Activated CD4-positive, alpha-beta T cell treated with anti-CD3 and anti-CD28 coated beads for 36 hours (primary cell): ENCODE data around the gene TUBB1. TPM values are rescaled to one million over a fixed set of nuclear protein-coding genes. Genes with fewer than 3 reads are reported as not detected.
A peak's percentile ranks its signal among the peaks of the same experiment; 100 is the strongest.

Experiments
- ATAC-seq: fragments of 200-7000 bp; cut with Tn5 transposase; one replicate; pipeline ENCODE4 v1.10.0; 2021; ENCODE audit warnings: mild to moderate bottlenecking, moderate library complexity
- CTCF ChIA-PET: fragments of 350-600 bp; sonication (Branson Sonifier 250); formaldehyde crosslinking; loops from one replicate; lab custom pipeline; 2021; ENCODE audit warnings: antibody characterized with exemption; lab: Charles Lee
- POLR2A ChIA-PET: fragments of 350-600 bp; sonication (Branson Sonifier 250); formaldehyde crosslinking; loops from one replicate; lab custom pipeline; 2021; ENCODE audit warnings: antibody characterized with exemption, inconsistent platforms; lab: Charles Lee
- DNase-seq: peaks from one replicate; pipeline ENCODE4 v3.0.0-alpha.2; 2020
- H3K27ac Mint-ChIP-seq: one replicate; pipeline ENCODE4 v1.8.0; 2021; ENCODE audit warnings: mixed read lengths
- H3K27me3 Mint-ChIP-seq: one replicate; pipeline ENCODE4 v1.8.0; 2021; ENCODE audit warnings: mixed read lengths
- H3K36me3 Mint-ChIP-seq: one replicate; pipeline ENCODE4 v1.8.0; 2021; ENCODE audit warnings: low read depth, mixed read lengths
- H3K4me1 Mint-ChIP-seq: one replicate; pipeline ENCODE4 v1.8.0; 2021; ENCODE audit warnings: mixed read lengths
- H3K4me3 Mint-ChIP-seq: one replicate; pipeline ENCODE4 v1.8.0; 2021; ENCODE audit warnings: mild to moderate bottlenecking, moderate library complexity, mixed read lengths
- H3K9me3 Mint-ChIP-seq: one replicate; pipeline ENCODE4 v1.8.0; 2021; ENCODE audit warnings: low read depth, mixed read lengths
- intact Hi-C, 2 experiments: fragments of 100-400 bp; cut with DNase I in 1 of 2; cut with micrococcal nuclease in 1 of 2; formaldehyde crosslinking; loops; one replicate each; pipeline versions ENCODE4 v1.14.2 to v1.15.1; 2022 to 2024; cut with DNase I, micrococcal nuclease
- total RNA-seq, 2 experiments: library from RNA; stranded (reverse); gene quantifications; one replicate each; pipeline ENCODE4 v1.2.3, GENCODE V29; 2021

Gene TUBB1
- not detected for total RNA-seq

DNA sequence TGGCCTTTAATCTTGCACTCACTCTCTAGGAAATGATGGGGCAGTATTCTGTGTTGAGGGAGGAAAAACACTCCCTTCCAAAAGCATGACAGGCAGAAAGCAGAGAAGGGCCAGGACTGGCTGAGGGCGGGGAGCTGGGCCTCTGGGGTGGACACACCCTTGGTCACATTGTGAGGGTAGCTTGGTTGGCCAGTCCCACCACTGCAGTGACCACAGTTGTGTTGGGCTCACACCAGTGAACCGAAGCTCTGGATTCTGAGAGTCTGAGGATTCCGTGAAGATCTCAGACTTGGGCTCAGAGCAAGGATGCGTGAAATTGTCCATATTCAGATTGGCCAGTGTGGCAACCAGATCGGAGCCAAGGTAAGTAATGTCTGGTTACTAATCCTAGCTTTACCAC, at the start of gene TUBB1:
Gene TUBB1, plus strand, starts transcription at position 213 of the 400 bp plus-strand sequence. Its CDS starts 94 bp downstream, at position 307.
- H3K4me3 Mint-ChIP-seq: no peak within 1 kb of the TSS
- DNase-seq: no peak
- ChIA-PET CTCF (interaction anchor here (0.6 to 0.7 kb wide), 3 partner anchors 35 to 436 kb away, joined by 3 to 4 read pairs (median 3); no protein-coding TSS in a partner anchor), POLR2A (interaction anchor here (0.6 kb wide), 1 partner anchor 163 kb away, joined by 7 read pairs; no protein-coding TSS in a partner anchor)
- H3K4me1 Mint-ChIP-seq: peaks cover 36% of the 10 kb centered on the region
- H3K27ac Mint-ChIP-seq: no peak within 1 kb of the TSS
- H3K27me3 Mint-ChIP-seq: no peaks in the 10 kb centered on the region
- no peak for ATAC-seq
- H3K36me3 Mint-ChIP-seq: peaks cover 6% of the 10 kb centered on the region
- H3K9me3 Mint-ChIP-seq: no peaks in the 10 kb centered on the region
- intact Hi-C loops: no loop called here

DNA sequence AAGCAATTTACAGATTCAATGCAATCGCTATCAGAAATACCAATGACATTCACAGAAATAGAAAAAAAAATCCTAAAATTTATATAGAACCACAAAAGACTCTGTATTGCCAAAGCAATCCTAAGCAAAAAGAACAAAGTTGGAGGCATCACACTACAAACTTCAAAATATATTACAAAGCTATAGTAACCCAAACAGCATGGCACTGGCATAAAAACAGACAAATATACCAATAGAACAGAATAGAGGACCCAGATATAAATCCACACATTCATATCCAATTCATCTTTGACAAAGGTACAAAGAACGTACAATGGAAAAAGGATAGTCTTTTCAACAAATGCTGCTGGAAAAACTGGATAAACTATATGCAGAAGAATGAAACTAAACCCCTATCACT, 49.8 kb upstream of the TUBB1 start:
- no peaks in the 10 kb centered on the region for H3K36me3 Mint-ChIP-seq
- ATAC-seq: no peak
- H3K9me3 Mint-ChIP-seq: peaks cover 2% of the 10 kb centered on the region
- CTCF ChIA-PET: interaction anchor here (1.3 kb wide), 1 partner anchor 12 kb away, joined by 3 read pairs; no protein-coding TSS in a partner anchor
- no peak overlapping the region for H3K27ac Mint-ChIP-seq
- POLR2A ChIA-PET: interaction anchor here (0.7 kb wide), 1 partner anchor 237 kb away, joined by 6 read pairs; no protein-coding TSS in a partner anchor
- DNase-seq: no peak
- no peak overlapping the region for H3K4me3 Mint-ChIP-seq
- intact Hi-C loops: no loop called here
- no peaks in the 10 kb centered on the region for H3K27me3 Mint-ChIP-seq
- no peaks in the 10 kb centered on the region for H3K4me1 Mint-ChIP-seq

DNA sequence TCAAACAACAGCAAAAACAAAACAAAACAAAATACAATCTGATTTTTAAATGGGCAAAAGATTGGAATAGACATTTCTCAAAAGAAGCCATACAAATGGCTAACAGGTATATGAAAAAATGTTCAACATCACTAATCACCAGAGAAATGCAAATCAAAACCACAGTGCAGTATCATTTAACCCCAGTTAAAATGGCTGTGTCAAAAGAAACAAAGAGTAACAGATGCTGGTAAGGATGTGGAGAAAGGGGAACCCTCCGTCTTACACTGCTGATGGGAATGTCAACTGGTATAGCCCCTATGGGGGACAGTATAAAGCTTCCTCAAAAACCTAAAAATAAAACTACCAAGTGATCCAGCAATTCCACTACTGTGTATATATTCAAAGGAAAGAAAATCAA, 49.1 kb upstream of the TUBB1 start:
- CTCF ChIA-PET: interaction anchor here (1.3 kb wide), 1 partner anchor 13 kb away, joined by 3 read pairs; no protein-coding TSS in a partner anchor

DNA sequence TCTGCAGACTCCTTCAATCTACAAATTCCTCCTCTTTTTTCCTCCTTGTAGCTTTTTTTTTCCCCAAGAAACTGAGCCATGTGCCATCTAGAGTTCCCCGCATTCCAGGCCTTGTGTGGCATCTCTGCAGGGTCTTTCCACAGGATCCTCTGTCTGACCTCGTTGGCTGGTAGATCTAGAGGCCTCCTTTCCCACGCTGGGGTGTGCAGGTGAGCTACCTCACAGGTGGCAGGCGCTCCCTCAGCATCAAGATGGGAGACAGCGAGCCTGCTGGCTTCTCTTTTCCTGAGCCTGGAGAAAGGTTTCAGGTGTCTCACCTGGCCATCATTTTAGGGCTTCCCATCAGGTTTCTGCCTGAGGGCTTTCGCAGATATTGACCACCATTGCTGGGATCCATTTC, 47.8 kb upstream of the TUBB1 start:
- intact Hi-C loops: no loop called here
- peaks cover 7% of the 10 kb centered on the region for H3K9me3 Mint-ChIP-seq
- ATAC-seq: no peak
- no peaks in the 10 kb centered on the region for H3K27me3 Mint-ChIP-seq
- no peak overlapping the region for H3K4me3 Mint-ChIP-seq
- ChIA-PET POLR2A (interaction anchor here (0.6 to 0.7 kb wide), 2 partner anchors 39 to 105 kb away, joined by 3 to 6 read pairs; no protein-coding TSS in a partner anchor), CTCF (interaction anchor here (0.6 to 0.9 kb wide), 3 partner anchors 68 to 198 kb away, joined by 3 to 4 read pairs (median 4); no protein-coding TSS in a partner anchor)
- DNase-seq: no peak
- no peak overlapping the region for H3K27ac Mint-ChIP-seq
- H3K36me3 Mint-ChIP-seq: no peaks in the 10 kb centered on the region
- H3K4me1 Mint-ChIP-seq: no peaks in the 10 kb centered on the region

More for the DNA sequence above, 49.1 kb upstream of the TUBB1 start:
- H3K9me3 Mint-ChIP-seq: peaks cover 2% of the 10 kb centered on the region
- intact Hi-C loops: no loop called here
- no peak for DNase-seq
- no peaks in the 10 kb centered on the region for H3K27me3 Mint-ChIP-seq
- ATAC-seq: no peak
- POLR2A ChIA-PET: interaction anchor here (0.7 kb wide), 1 partner anchor 236 kb away, joined by 6 read pairs; no protein-coding TSS in a partner anchor
- H3K27ac Mint-ChIP-seq: no peak overlapping the region
- no peaks in the 10 kb centered on the region for H3K4me1 Mint-ChIP-seq
- no peaks in the 10 kb centered on the region for H3K36me3 Mint-ChIP-seq
- H3K4me3 Mint-ChIP-seq: no peak overlapping the region

DNA sequence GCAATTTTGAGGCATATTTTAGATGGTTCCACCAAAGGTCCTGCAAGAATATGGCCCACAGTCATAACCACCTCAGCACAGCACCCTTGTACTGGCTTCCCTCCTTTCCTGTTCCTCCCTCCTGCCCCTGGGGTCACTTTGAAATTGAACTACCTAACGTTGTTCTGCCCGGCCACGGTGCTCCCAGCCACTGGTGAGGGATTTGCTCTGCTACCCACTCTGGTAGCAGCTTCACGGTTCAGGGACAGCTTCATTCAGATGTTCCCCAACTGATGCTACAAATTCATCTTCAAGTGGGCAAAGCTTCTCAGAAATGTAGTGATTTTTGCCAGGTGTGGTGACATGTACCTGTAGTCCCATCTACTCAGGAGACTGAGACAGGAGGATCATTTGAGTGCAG, 46.0 kb upstream of the TUBB1 start:
- peaks cover 7% of the 10 kb centered on the region for H3K9me3 Mint-ChIP-seq
- CTCF ChIA-PET: no interaction called here
- POLR2A ChIA-PET: no interaction called here
- no peak overlapping the region for H3K4me3 Mint-ChIP-seq
- no peak overlapping the region for H3K27ac Mint-ChIP-seq
- no peaks in the 10 kb centered on the region for H3K36me3 Mint-ChIP-seq
- DNase-seq (no peak), ATAC-seq (no peak)
- no peaks in the 10 kb centered on the region for H3K27me3 Mint-ChIP-seq
- intact Hi-C loops: no loop called here
- no peaks in the 10 kb centered on the region for H3K4me1 Mint-ChIP-seq

DNA sequence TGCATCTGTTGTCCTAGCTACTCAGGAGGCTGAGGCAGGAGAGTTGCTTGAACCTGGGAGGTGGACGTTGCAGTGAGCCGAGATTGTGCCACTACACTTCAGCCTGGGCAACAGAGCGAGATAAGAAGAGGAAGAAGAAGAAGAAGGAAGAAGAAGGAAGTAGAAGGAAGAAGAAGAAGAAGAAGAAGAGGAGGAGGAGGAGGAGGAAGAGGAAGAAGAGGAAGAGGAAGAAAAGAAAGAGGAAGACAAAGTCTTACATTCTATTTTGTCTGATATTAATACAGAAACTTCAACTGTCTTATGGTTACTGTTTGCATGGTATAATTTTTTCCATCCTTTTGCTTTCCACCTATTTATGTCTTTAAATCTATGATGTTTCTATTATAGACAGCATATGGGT, 45.4 kb upstream of the TUBB1 start:
- intact Hi-C loops: no loop called here
- ChIA-PET CTCF (no interaction called here), POLR2A (no interaction called here)
- Mint-ChIP-seq H3K36me3 (no peaks in the 10 kb centered on the region), H3K4me3 (no peak overlapping the region), H3K27me3 (no peaks in the 10 kb centered on the region), H3K9me3 (peaks cover 7% of the 10 kb centered on the region), H3K27ac (no peak overlapping the region), H3K4me1 (no peaks in the 10 kb centered on the region)
- ATAC-seq (no peak), DNase-seq (no peak)

DNA sequence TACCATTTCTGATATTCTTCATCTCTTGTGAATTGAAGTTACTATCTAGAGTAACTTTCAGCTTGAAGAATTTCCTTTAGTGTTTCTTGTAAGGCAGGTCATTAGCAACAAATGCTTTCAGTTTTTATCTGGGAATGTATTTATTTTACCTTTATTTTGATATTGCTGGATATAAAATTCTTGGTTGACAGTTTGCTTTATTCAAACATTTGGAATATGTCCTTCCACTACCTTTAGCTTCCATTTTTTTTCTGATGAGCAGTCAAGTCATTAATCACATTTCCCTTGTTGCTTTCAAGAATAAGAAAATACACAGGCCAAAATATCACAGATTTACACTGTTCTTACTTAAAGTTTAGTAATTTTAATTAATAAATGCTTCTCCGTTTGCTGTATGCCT, 43.9 kb upstream of the TUBB1 start:
- ATAC-seq (no peak), DNase-seq (no peak)
- POLR2A ChIA-PET: no interaction called here
- Mint-ChIP-seq H3K9me3 (peaks cover 4% of the 10 kb centered on the region), H3K36me3 (no peaks in the 10 kb centered on the region), H3K4me1 (no peaks in the 10 kb centered on the region), H3K4me3 (no peak overlapping the region), H3K27ac (no peak overlapping the region), H3K27me3 (no peaks in the 10 kb centered on the region)
- CTCF ChIA-PET: no interaction called here
- intact Hi-C loops: no loop called here

DNA sequence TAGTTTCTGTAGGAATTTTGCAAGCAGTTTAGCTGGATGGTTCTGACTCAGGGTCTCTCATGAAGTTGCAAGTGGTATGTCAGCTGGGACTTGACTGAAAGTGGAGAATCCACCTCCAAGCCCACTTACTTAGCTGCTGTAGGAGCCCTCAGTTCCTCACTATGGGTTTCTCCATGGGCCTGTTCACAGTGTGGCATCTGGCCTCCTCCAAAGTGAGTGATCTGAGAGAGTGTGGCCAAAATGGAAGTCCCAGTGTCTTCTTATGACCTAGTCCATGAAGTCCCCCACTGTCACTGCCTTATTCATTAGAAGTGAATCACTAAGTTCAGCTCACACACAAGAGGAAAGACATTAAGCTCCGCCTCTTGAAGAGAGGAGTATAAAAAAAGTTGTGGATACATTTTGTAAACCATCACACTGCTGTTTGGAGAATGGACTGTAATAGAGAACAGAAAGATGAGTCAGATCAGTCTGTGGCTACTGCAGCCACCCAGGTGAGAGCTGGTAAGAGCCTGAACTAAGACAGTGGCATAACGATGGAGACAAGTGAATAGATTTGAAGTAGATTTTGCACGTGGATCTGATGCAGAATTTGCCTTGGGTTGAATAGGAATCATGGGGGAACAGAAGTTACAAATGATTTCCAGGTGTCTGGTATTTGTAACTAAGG, 43.0 kb upstream of the TUBB1 start:
- POLR2A ChIA-PET: interaction anchor here (0.7 kb wide), 1 partner anchor 277 kb away, joined by 3 read pairs; no protein-coding TSS in a partner anchor
- ATAC-seq: no peak
- H3K27ac Mint-ChIP-seq: no peak overlapping the region
- CTCF ChIA-PET: no interaction called here
- no peaks in the 10 kb centered on the region for H3K27me3 Mint-ChIP-seq
- no peaks in the 10 kb centered on the region for H3K36me3 Mint-ChIP-seq
- DNase-seq: no peak
- intact Hi-C loops: no loop called here
- no peaks in the 10 kb centered on the region for H3K4me1 Mint-ChIP-seq
- H3K9me3 Mint-ChIP-seq: peaks cover 4% of the 10 kb centered on the region
- H3K4me3 Mint-ChIP-seq: no peak overlapping the region

DNA sequence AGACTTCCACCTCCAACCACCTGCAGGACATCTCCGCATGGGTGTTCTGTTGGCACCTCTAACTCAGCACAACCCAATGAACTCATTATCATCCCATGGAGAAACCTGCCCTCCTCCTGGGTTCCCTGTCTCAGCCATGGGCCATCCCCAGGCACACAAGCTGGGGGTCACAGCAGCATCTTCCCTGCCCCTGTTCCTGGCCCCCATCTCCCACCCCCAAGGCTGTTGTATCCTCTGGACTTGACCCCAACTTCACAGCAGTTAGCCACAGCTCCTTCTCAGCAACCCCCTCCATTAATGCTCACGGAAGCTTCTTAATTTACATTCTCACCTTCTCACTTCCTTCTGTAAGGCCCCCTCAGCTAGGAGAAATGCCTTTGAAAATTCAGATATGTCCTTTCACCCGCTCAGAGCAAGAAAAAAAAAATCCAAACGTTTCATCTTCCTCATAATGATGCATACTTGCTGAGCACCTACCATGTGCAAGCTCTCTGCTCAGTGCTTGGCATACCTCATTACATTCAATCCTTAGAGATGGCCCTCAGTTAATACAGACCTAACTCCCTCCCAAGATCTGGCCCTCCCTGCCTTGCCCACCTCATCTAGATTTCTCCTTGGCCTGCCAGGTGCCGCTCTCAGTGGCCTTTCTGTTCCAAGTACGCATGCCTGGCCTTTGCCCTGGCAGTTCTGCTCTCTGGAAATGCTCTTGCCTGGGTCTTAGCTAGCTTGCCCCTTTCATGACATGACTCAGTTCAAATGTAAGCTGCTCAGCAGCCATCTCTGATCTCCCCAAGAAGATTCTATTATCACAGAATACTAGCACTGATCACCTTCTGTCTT, 40.7 kb upstream of the TUBB1 start:
- POLR2A ChIA-PET: interaction anchor here (0.6 kb wide), 2 partner anchors 30 to 144 kb away, joined by 3 to 5 read pairs; no protein-coding TSS in a partner anchor
- Mint-ChIP-seq H3K27me3 (no peaks in the 10 kb centered on the region), H3K27ac (no peak overlapping the region), H3K36me3 (peaks cover 9% of the 10 kb centered on the region), H3K4me1 (peaks cover 11% of the 10 kb centered on the region), H3K9me3 (peaks cover 4% of the 10 kb centered on the region), H3K4me3 (no peak overlapping the region)
- CTCF ChIA-PET: interaction anchor here (0.6 to 1.6 kb wide), 5 partner anchors 20 to 152 kb away, joined by 3 to 4 read pairs (median 3); no protein-coding TSS in a partner anchor
- no peak for DNase-seq
- intact Hi-C loops: no loop called here
- ATAC-seq: no peak

DNA sequence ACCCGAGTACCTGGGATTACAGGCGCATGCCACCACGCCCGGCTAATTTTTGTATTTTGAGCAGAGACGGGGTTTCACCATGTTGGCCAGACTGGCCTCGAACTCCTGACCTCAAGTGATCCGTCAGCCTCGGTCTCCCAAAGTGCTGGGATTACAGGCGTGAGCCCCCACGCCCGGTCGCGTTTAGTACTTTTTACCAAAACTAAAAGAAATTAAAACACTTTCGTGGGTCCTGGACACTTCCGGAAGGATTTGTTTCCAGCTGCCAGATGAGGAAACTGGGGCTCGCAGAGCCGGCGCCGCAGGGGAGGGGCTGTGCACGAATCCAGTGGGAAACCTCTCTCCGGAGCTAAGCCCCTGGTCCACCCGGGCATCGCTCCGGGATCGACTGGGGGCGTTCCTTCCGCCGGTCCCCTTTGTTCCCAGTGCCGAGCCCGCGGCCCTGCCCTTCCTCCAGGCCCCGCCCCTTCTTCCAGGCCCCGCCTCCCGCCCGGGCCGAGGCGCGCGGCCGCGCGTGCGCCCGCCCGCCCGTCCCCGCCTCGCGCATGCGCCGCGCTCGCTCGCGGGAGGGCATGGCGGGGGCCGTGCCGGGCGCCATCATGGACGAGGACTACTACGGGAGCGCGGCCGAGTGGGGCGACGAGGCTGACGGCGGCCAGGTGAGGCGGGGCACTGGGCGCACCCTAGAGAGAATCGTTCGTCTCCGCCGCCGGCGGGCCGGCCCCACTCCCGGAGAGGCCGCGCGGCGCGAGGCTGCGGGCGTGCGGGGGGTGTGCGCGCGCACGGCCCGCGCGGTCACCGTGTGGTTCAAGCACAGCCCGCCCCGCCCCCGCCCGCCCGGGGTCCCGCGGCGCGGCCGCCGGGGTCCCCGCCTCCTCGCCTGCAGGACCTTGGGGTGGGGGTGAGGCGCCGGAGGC, 38.3 kb upstream of the TUBB1 start, which contains the start of gene NELFCD:
Gene NELFCD, plus strand, starts transcription at position 546 of the 917 bp plus-strand sequence. Its CDS starts 54 bp downstream, at position 600.
- DNase-seq (peak; percentile 94), ATAC-seq (peak; percentile 87)
- no peaks in the 10 kb centered on the region for H3K9me3 Mint-ChIP-seq
- peaks cover 27% of the 10 kb centered on the region for H3K36me3 Mint-ChIP-seq
- H3K27me3 Mint-ChIP-seq: no peaks in the 10 kb centered on the region
- H3K27ac Mint-ChIP-seq: peak within 1 kb of the TSS; percentile 89
- CTCF ChIA-PET: interaction anchor here (0.6 to 0.8 kb wide), 2 partner anchors 37 to 1095 kb away, joined by 3 read pairs; no protein-coding TSS in a partner anchor
- H3K4me1 Mint-ChIP-seq: peaks cover 32% of the 10 kb centered on the region
- intact Hi-C loops: loop anchor here (1.0 to 5.0 kb wide), 13 partner anchors 26 to 672 kb away; partner anchors contain the start of genes ATP5F1E (in 2 of the 2), PRELID3B (in 2 of the 2), CTSZ (in 1 of the 2) and RAB22A (in 1 of the 2)
- peak within 1 kb of the TSS; percentile 85 for H3K4me3 Mint-ChIP-seq
- POLR2A ChIA-PET: interaction anchor here (1.3 kb wide), 1 partner anchor 51 kb away, joined by 3 read pairs; the partner anchor contains the start of gene ATP5F1E
